Pons (tissue), 1 donor: Measurements from ENCODE around the gene ADGRL3.
A peak's percentile ranks its signal among the peaks of the same experiment; 100 is the strongest.
"Not testable (repeated sequence)": the region's sequence is repeated elsewhere in the genome, so short reads cannot be mapped to it uniquely, and the experiment has no call there.

ENCODE experiments used
- DNase-seq: peaks from one replicate; pipeline ENCODE4 v3.0.0-alpha.2; 2016; ENCODE audit warnings: low spot score

The ADGRL3 gene

DNA sequence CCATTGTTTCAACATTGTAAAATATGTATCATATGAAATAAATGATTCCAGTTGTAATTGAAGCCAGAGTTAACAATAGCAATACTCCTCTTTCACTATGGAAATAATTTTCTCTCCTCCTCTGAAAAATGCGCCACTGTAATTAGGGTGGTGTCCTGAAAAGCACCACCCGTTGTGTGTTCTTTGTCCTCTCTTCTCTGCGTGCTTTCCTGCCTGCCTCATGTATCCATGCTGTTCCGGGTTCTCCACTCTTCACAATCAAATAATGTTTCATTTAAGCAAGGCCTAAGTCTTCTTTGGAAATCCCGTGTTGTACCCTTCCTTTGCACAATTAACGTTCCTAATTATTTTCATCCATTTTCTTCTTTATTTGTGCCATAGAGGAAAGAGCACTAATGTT, 293.3 kb downstream of the ADGRL3 start:
- no peak for DNase-seq

GRCh38 chr4:61500883-61501282, 300.8 kb downstream of the ADGRL3 start:
- peak; percentile 79 for DNase-seq

DNA sequence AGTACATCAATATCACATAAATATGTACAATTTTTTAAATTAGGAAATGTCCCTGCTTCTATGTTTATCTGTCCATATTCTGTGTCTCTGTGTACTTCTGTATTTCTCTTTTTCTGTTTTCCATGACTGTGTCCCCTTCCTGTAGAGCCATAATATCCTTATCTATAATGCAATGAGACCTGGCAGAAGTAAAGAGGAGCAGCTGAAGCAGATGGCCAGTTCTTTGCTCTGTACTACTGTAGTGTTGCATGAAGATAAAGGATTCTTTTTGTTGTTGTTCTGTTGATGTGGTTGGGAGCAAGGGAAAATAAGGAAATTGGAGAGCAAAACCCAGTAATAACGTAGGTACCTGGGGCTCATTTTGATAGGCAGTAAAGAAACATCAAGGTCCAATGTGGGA, 301.7 kb downstream of the ADGRL3 start:
- DNase-seq, result peak; percentile 37

GRCh38 chr4:61505773-61506685, 305.9 kb downstream of the ADGRL3 start:
- no peak for DNase-seq

DNA sequence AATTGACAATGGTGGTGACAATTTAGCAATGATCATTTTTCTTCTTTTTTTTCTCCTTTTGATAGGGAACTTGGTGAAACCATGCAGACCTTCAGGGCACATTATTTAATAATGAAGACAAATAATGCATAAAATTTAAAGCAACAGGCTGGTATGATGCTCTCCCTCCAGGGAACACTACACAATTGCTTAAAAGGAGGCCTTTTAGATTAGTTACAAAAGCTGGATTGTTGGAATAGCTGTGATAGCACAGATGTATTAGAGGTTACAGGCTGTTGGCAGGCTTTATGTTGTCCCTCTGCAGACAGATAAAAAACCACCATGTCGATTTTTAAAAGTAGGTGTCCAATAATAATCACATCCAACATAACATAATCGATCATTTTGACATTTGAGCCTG, 307.0 kb downstream of the ADGRL3 start:
- peak; percentile 60 for DNase-seq

GRCh38 chr4:61509721-61510241, 309.7 kb downstream of the ADGRL3 start:
- not testable (repeated sequence) for DNase-seq

GRCh38 chr4:61511716-61512488, 311.8 kb downstream of the ADGRL3 start:
- DNase-seq, result no peak

DNA sequence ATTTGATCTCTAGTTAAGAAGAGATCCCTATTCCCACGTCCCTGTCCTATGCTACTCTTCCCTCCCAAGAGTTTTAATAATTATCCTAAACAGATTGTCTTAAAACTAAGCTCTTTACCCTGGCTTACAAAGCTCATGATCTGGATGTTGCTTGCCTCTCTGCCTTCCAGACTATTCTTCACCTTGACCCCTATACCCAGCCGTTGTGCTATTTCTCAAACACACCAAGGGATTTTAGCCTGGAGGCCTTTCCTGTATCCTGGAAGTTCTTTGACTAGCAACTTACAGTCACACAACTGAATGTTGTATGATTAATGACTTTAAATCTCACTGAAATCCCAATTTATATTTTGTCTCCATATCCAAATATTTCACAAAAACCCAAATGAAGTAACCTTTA, 314.9 kb downstream of the ADGRL3 start:
- no peak for DNase-seq

DNA sequence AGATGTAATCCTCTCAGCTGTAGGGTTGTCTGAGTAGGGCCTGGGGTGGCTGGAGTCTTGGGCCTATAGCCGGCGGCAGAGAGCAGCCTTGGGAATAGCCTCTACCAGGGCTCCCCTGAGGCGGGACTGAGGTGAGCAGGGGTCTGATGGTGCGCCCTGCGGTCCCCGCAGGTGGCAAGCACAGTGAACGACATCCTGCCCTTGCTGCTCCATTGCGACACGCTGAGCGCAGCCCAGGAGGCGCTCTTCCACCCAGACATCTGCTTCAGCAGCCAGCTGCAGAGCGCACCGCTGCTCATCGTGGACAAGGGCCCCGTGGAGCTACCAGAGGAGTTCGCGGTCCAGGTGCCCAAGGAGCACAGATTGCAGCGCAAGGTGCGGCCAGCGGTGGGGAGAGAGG, 317.0 kb downstream of the ADGRL3 start:
- DNase-seq, result no peak

- no peak for DNase-seq
Measured at GRCh38 chr4:61520166-61520565, 320.0 kb downstream of the ADGRL3 start.

DNA sequence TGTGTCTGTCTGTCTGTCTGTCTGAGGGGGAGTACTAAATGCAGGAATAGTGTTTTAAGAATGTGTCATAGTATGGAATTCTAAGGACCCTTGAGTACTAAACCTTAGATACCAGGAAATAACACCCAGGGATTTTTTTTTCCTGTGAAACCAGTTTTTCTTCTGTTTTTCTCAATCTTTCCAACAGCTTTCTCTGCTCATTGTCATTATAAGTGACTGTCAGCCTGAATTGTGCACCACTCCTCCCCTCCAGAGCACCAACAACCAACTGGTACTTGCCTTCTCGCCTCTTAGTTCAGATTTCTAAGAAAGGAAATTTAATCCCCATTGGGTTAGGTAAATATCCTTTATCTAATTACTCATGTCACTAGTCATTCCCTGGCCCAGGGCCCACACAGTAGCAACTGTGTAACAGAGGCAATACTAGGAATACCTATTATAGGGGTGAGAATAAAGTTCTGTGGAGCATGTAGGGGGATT, 320.6 kb downstream of the ADGRL3 start:
- no peak for DNase-seq

GRCh38 chr4:61521451-61521850, 321.3 kb downstream of the ADGRL3 start:
- no peak for DNase-seq

DNA sequence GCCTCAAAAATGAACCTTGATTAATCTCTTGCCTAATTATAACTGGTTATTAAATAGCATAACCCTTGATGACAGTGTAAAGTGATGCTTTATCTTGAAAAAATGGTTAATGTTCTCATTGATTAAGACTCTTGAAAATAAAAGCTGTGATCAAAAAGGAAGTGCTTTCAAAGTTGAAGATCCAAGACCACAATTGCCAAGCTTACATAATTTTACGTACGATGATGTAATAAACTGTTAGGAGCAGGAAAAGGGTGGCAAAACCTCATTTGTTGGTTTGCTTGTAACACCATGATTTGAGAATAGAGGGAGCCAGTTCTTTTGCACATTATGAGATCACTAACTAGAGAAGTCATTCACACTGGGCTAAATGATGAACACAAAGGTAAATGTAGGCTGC, 322.2 kb downstream of the ADGRL3 start:
- DNase-seq, result no peak

GRCh38 chr4:61527888-61528287, 327.8 kb downstream of the ADGRL3 start:
- DNase-seq, result no peak

DNA sequence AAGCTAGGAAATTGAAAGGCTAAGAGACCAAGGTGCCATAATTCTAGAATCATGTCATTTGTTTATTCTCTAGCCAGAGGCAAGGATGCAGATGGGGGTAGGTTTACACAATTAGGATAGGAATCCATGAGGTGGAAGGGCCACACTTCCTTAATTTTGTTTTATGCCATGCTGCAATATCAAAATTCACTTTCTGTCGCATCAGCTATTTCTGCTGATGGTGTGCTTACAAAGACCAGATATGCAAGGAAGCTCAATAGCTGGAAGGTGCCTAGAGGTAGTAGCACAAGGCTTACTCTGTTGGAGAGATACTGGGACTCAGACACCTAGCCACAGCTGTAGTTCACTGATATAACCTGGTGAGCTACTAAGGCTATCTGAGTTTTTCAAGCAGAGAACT, 328.5 kb downstream of the ADGRL3 start:
- no peak for DNase-seq

DNA sequence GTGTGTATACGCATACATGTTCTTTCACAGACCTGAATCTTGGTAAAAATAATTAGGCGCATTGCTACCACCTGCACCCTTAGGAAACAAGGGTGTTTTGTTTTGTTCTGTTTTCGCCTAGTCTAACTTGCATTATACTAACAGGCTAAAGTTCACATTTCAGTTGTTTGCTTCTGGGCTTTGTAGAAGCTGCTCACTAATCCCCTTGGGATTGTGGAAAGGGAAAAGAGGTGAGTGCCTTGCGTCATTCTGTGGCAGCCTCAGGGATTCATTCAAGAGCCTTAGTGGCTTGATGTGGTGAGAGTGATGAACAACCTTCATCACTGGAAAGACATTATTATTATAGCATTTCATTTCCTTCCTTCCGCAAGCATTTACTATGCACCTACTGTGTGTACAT, 331.1 kb downstream of the ADGRL3 start:
- DNase-seq, result no peak

DNA sequence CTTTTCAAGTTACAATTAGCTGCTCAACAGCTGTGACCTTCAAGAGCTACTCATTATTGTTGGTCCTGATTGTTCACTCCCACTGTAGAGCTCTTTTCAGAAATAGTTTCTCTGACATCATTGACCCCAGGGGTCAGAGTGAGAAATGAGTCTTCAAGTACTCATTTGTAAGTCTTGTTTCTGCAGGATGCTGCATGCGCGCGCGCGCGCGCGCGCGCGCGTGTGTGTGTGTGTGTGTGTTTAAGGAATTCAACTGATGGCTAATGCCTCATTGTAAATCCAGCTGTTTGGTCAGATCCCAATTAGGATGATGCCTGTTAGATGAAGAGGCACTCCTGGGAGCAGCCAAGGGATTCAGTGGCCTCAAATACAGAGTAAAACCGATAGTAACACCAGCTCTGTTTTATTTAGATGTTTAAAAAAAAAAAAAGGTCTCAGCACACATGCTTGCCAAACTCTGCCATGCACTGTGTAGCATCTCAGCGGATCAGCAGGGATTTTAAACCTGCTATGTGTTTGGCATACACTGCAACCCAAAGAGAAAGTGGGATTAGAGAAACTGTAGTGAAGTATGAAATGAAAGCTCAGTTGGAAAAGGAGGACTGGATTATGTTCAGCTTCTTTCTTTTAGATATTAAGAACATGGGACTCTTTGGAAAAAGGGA, 332.3 kb downstream of the ADGRL3 start:
- DNase-seq, result no peak

DNA sequence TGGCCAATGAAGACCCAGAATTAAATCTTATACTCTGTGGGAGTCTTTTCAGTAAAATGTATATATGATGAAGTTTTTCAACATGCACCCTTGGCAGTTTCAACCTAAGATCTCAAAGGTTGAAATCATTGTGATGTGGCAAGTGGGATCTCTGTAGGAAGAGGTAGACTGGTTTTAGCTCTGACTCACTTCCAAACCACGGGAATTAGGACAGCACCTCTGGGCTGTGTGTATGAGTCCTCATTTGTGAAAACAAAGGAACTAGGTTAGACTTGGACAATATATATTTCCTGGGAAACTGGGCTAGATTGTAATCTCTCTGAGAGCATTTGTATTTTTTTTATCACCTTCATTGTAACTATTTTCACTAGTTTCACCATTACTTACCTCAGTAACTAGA, 333.0 kb downstream of the ADGRL3 start:
- no peak for DNase-seq

DNA sequence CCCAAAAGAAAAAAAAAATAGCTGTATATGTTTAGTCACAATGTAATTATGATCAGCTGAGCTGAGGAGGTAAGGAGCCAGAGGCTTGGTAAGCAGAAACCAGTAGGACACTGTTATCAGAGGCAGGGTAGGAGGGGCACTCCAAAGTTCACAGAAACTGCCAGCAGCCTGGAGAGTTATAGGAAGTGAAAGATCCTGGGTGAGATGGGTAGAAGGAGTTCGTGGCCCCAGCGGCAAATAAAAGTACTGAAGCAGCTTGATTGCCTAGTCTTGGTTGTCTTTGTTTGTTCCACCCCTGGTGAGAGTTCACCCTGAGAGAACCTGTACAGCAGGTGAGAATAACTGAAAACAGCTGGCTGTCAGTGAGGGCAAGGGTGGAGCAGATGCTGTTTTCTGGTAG, 340.8 kb downstream of the ADGRL3 start:
- no peak for DNase-seq

DNA sequence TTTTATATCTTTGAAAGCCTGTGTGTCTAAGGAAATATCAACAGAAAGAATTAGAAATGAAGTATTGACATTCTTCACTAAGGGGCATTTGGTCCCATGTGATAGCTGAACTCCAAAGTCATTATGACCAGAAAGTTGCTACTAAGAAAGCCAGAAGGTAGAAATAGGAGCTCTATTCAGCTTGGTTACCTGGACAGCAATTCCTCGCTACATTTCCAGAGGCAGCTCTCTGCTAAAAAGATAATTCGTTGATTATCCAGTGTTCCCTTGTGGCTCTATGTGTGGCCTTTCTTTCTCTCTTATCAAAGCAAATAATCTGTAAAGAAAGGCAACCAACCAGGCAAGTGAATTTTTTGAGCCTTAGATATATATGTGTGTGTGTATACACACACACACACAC, 341.3 kb downstream of the ADGRL3 start:
- DNase-seq, result no peak

- no peak for DNase-seq
Measured at GRCh38 chr4:61543976-61544375, 343.9 kb downstream of the ADGRL3 start.

DNA sequence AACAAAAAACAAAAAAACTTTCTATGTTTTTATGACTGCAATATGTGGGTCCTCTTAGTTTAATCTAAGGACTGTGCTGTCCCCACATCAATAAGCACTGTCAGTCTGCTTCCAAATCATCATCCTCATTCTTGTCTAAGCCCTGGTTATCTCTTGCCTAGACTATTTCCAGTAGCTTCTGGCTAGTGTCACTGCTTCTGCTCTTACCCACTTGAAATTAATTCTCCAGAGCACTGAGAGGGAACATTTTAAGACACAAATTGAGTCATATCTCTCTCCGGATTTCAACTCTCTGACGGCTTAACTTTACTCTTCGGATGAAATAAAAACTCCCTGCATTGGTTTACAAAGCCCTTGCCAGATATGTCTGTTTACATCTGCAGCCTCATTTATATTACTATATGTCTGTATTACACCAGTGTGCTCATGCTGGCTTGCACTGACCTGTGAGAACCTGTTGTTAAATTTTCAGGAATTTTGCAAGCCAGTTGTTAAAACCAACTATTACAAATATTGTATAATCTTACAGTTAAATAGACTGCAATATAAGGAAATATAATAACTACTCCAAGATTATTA, 345.9 kb downstream of the ADGRL3 start:
- no peak for DNase-seq
